HL-60 (cell line): ENCODE measurements around the gene XRCC4.

Experiments used
- CTCF ChIP-seq: IDR thresholded peaks from one replicate; pipeline ENCODE4 v1.5.1; 2011; ENCODE audit warnings: low read length, control low read depth, inconsistent platforms; ENCODE audit not compliant: insufficient read depth
- GABPA ChIP-seq: IDR thresholded peaks from 2 replicates; pipeline ENCODE4 v1.6.1; 2012; ENCODE audit warnings: low read depth
- POLR2AphosphoS5 ChIP-seq: IDR thresholded peaks from 2 replicates; pipeline ENCODE4 v1.6.1; 2012; ENCODE audit warnings: low read depth
- REST ChIP-seq: IDR thresholded peaks from 2 replicates; pipeline ENCODE4 v1.6.1; 2012; ENCODE audit warnings: low read depth; ENCODE audit not compliant: insufficient replicate concordance
- SPI1 ChIP-seq: IDR thresholded peaks from 2 replicates; pipeline ENCODE4 v1.6.1; 2012; ENCODE audit warnings: low read depth, mild to moderate bottlenecking, borderline replicate concordance

- TF ChIP-seq CTCF (no peak), GABPA (no peak), POLR2AphosphoS5 (no peak), REST (no peak), SPI1 (no peak)
Measured at GRCh38 chr5:83299353-83299752, 222.0 kb downstream of the XRCC4 start.
